HuH-7 (cell line): ENCODE results near the gene ASPA.

Source experiments
- DNase-seq: peaks from one replicate; pipeline ENCODE4 v3.0.0; 2011; ENCODE audit warnings: low spot score

Gene ASPA

GRCh38 chr17:3534881-3535252 is 59.1 kb downstream of the ASPA start:
- no peak for DNase-seq

GRCh38 chr17:3535253-3535995 is 59.6 kb downstream of the ASPA start:
- no peak for DNase-seq

GRCh38 chr17:3536716-3537115 is 60.9 kb downstream of the ASPA start:
- no peak for DNase-seq

GRCh38 chr17:3539881-3540540 is 64.2 kb downstream of the ASPA start:
- no peak for DNase-seq

- DNase-seq: no peak
Observed at GRCh38 chr17:3542410-3543088, 66.8 kb downstream of the ASPA start.

- DNase-seq: no peak
Observed at GRCh38 chr17:3543453-3543852, 67.7 kb downstream of the ASPA start.

- no peak for DNase-seq
Observed at GRCh38 chr17:3544365-3544764, 68.6 kb downstream of the ASPA start.

- no peak for DNase-seq
Observed at GRCh38 chr17:3545151-3545550, 69.4 kb downstream of the ASPA start.

- DNase-seq: peak; percentile 38
Observed at GRCh38 chr17:3546521-3546920, 70.7 kb downstream of the ASPA start.

GRCh38 chr17:3546997-3547396 is 71.2 kb downstream of the ASPA start:
- no peak for DNase-seq

- DNase-seq: no peak
Observed at GRCh38 chr17:3547628-3548027, 71.8 kb downstream of the ASPA start.

GRCh38 chr17:3549610-3550162 is 73.9 kb downstream of the ASPA start:
- no peak for DNase-seq

- no peak for DNase-seq
Observed at GRCh38 chr17:3551189-3551588, 75.4 kb downstream of the ASPA start.

- DNase-seq: no peak
Observed at GRCh38 chr17:3552916-3553315, 77.1 kb downstream of the ASPA start.
